ENCODE results near the gene ITGAX.
"Not testable (repeated sequence)": the region's sequence is repeated elsewhere in the genome, so short reads cannot be mapped to it uniquely, and the experiment has no call there.

Gene ITGAX

DNA sequence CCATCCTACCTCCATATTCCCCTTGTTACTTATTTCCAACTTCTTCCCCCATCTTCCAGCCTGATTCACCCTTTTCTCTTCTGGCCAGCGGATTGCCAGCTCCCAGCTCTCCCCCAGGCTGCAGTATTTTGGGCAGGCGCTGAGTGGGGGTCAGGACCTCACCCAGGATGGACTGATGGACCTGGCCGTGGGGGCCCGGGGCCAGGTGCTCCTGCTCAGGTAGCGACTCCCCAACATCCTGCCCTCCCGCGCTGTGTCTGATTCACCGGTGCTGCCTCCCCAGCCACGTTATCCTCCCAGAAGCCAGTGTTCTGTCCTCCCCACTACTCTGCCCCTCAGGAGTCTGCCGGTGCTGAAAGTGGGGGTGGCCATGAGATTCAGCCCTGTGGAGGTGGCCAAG, 57.8 kb downstream of the ITGAX start:
- DNase-seq = no peak

DNA sequence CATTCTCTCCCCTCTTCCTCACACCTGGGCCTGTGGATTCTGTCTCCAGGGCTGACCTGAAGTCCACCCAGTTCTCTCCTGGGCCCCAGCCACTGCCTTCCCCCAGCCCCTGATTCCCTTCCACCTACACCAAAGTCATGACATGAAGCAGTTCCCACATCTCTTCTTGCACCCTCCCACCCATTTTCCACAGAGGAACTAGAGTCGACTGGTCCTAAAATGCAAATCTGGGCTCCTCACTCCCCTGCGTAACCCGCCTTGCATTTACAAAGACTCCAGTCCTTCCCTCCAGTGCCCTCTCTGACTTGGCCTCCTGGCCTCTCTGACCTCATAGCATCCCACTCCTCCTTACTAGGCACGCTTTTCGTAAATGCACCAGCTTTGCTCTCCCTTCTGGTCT, 58.4 kb downstream of the ITGAX start:
- DNase-seq = no peak

DNA sequence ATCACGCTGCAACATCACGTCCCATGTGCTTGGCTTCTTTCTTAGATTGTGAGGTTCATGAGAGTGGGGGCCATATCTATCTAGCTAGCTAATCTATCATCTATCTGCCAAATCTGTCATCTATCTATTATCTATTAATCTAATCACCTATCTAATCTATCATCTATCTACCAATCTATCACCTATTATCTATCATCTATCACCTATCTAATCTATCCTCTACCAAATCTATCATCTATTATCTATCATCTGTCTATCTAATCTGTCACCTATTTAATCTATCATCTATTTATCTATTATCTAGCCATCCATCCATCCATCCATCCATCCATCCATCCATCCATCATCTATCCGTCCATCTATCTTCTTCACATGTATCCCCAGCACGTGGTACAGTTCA, 59.0 kb downstream of the ITGAX start:
- no peak for DNase-seq

DNA sequence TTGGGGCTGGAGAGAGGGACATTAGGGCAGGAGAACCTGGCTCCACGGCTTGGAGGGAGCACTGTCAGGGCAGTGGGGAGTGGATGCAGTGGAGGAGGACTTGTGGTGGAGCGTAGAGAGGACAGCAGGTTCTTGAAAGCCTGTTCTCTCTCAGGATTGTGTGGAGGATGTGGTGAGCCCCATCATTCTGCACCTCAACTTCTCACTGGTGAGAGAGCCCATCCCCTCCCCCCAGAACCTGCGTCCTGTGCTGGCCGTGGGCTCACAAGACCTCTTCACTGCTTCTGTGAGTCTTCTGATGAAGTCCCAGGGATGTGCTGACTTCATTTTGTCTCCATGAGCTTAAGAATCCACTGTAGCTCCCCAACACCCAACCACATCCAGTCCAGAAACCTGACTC, 59.7 kb downstream of the ITGAX start:
- no peak for DNase-seq

DNA sequence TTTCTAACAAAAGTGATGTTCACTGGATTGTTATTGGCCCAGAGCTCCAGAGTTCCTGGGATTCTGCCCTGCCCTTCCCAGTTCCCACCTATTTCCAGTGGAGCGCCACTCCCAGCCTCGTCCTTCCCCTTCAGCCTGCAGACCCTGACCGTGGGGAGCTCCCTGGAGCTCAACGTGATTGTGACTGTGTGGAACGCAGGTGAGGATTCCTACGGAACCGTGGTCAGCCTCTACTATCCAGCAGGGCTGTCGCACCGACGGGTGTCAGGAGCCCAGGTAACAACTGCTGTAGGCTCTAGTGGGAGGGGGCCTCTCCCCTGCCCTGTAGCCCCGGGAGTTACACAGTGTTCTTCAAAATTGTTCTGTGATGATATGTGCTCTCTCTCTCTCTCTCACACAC, 61.4 kb downstream of the ITGAX start:
- no peak for DNase-seq

DNA sequence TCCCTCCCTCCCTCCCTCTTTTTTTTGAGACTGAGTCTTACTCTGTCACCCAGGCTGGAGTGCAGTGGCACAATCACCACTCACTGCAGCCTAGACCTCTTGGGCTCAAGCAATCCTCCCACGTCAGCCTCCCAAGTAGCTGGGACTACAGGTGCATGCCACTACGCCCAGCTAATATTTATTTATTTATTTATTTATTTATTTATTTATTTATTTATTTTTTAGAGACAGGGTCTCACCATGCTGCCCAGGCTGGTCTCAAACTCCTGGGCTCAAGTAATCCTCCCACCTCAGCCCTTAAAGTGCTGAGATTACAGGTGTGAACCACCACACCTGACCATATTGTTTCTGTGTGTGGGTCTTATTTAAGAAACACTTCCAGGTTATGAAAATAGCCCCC, 62.1 kb downstream of the ITGAX start:
- not testable (repeated sequence) for DNase-seq

DNA sequence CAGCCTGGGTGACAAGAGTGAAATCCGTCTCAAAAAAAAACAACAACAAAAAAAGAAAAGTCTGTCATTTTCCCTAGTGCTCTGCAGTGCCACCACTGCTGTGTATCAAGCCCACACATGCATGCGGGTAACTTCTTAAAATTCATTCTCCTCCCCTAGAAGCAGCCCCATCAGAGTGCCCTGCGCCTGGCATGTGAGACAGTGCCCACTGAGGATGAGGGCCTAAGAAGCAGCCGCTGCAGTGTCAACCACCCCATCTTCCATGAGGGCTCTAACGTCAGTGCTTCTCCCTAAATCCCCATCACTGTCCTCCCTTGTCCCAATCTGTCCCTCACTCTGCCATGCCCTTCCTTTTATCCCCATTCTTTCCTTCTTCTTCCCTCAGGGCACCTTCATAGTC, 62.9 kb downstream of the ITGAX start:
- DNase-seq = no peak

DNA sequence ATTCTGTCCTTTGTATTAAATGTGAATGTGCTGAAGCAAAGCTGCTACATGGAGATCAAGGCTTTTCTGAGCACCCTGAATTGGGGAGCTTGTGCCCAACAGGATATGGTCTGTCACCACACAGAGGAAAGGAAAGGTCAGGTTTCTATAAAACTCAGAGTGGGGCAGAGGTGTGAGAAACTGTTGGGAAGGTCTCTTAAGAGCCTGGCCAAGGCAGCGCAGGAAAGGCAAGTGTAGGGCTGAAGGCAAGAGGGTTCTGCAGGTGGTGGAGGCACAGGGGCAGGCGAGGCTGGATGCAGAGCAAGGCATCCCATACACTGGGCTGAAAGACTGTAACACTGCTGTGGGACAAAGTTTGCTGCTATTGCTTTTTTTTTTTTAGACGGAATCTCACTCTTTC, 65.1 kb downstream of the ITGAX start:
- no peak for DNase-seq

DNA sequence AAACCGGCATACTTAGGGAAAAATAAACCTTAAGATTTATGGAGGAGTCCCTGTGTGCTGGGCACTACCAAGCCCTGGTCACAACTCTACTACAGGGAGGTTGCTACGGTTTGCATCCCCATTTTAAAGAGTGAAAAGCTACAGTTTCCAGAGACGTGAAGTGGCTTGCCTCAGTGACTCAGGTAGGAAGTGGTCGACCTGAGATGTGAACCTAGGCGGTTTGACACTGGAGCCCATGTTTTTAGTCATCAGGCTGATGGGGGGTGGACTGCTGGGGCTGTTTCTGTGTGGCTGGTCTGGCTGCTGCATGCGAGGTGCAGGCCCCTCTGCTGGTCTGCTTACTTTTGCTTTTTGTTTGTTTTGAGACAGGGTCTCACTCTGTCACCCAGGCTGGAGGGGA, 66.6 kb downstream of the ITGAX start:
- no peak for DNase-seq

DNA sequence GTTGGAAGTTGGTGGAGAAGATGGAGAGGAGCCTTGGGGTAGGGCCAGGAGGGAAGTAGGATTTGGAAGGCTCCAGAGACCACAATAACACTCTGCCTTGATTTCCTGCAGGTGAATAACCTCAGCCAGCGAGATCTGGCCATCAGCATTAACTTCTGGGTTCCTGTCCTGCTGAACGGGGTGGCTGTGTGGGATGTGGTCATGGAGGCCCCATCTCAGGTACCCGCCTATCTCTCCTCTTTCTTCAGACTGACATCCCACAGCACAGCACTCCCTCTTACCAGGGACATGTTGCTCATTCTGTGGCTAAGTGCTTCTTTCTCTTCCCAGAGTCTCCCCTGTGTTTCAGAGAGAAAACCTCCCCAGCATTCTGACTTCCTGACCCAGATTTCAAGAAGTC, 68.3 kb downstream of the ITGAX start:
- no peak for DNase-seq

DNA sequence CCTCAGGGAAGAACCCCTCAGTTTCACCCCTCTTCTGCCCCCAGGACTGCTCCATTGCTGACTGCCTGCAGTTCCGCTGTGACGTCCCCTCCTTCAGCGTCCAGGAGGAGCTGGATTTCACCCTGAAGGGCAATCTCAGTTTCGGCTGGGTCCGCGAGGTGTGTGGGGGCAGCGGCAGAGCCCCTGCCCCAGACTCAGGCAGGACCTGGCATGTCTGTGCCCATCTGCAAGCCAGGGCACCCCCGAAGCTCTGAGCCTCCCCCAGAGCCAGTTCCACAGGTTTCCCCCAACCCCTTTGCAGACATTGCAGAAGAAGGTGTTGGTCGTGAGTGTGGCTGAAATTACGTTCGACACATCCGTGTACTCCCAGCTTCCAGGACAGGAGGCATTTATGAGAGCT, 68.8 kb downstream of the ITGAX start:
- no peak for DNase-seq

DNA sequence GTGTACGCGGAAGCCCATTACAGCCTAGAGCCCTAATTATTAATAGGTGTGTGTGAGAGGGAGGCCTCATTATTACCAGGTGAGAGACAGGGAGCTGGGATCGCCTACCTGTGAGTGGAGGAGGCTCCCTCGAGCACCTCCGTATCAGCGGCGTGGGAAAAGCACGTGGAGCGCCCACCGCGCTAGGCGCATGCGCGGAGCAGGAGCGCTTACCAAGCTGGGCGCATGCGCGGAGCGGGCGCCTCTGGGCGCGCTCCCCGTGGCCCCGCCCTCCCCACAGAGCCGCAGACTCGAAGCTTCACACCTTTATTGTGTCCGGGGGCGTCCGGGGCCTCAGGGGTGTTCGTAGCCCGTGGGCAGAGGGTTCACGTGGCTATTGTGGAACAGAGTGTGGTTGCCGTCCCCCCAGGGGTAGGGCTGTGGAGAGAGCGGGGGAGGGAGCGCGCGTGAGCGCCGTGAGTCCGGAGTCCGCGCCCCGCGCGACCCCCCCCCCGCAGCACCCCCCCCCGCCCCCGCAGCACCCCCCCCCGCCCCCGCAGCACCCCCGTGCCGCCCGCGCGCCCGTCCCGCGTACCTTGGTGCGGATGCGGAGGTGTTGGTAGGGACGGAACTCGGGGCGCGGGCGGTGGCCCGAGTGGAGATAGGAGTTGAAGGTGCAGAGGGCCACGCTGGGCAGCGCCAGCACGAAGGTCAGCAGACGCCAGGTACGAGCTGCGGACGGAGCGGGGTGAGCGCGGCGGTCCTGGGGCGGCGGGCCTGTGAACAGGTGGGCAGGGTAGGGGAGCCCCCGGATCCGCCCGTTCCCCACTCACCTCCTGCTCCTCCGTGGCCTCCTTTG, 72.7 kb downstream of the ITGAX start:
- DNase-seq = peak; percentile 14

DNA sequence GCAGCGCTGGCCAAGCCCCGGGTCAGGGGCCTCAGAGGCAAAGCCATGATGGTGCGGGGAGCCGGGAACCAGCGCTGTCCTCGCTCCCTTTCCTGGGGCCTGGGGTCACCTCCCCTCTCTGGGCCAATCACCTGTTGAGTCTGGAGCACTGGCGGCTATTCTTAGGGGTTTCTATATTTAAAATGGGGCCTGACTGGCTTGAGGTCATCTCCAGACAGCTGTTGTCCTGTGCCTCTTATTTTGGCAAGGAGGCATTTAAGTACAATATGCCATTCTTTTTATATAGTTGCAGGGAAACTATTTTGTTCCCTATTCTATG, 73.3 kb downstream of the ITGAX start, which contains the start of gene COX6A2:
COX6A2 (minus strand) TSS at position 82 of the 319 bp plus-strand sequence; CDS start at position 47, 35 bp downstream.
- no peak for DNase-seq

DNA sequence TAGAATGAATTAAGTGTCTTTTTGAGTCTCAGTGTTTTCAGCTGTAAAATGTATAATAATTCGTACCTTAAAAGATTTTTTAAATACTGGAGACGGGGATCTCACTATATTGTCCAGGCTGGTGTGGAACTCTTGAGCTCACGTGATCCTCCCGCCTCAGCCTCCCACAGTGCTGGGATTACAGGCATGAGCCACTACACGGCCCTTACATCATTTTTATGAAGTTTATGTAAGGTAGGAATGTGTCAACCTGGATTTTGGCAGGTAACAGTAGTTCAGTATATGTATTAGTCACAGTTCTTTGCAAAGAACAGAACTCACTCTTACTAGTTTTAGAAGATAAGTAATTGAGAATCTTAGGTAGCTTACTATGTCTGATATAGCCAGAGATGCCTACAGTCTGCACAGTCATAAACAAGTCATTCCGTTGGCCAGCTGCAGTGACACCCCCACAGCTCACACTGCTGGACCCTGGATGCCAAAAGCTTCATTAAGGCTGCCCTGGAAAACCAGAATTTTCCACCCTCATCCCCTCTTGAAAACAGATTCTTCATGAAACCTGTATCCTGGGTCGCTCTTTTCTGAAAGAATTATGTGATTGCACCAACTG, 73.8 kb downstream of the ITGAX start:
- DNase-seq = no peak

DNA sequence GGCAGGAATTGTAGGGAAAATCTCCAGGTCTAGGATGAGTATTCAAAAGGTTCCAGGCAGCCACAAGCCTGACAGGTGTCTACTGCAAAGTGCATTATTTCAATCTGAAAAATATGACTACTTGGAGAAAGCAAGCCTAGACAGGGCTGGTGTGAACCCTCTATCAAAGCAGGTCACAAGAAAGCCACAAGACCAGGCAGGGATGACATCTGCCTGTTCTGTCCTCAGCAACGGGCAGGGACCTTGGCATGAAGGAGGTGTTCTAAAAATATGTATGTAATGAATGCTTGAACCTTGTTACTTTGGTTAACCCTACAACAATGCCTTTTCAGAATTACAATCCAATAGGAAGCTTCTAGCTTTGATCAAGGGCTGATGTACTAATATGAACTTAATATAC, 74.3 kb downstream of the ITGAX start:
- no peak for DNase-seq

DNA sequence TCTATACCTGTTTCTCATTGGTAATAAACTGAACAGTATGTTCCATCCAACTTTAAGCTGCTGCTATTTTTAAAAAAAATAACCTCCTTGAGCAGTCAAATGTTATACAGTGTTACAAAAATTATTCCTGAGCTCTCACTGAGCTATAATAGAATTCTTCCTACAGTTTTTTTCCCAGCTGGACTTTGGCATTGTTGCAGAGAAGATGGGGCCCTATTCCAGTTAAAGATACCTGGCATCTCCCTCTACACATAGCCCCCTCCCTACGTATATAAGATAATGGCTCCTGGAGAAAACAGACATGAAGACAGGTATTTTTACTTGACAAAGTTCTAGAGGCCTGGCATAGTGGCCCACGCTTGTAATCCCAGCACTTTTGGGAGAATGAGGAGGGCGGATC, 74.8 kb downstream of the ITGAX start:
- no peak for DNase-seq

DNA sequence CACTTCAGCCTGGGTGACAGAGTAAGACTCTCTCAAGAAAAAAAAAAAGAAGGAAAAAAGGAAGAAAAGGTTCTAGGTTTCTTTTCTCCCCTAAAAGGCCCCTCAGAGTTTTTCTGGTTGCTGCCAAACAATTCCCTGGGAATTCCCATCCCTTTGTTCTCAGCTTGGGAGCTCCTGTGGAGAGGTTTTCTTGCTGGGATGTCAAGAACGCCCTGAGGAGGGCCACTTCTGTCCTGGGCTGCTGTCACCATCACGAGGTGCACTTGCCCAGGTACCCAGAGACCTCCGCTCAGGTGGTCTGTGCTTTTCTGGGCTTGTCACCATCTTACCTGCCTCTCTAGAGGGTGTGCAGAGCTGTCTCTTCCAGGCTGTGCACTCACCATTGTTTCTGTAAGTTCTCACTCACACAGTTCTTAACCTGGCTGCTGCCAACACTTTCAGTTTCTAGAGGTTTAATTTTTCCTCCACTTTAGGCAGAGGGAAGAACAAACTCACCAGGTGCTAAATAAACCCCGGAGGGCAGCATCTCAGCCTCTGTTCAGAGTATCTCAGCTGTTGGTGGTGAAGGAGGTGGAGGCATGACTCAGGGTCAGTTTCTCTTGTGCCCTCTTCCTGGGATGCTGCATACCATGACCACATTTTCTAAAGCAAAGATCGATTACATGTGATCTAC, 75.5 kb downstream of the ITGAX start:
- DNase-seq = no peak

Data from kidney glomerular epithelial cell (primary cell).